T-helper 2 cell treated with Interferon-gamma antibody and Interleukin-4, amounts not matched to agents 5 μg/mL and 100 μg/mL, for 36 hours (primary cell): Measurements from ENCODE around the gene FGL2.
"Not testable (repeated sequence)": the region's sequence is repeated elsewhere in the genome, so short reads cannot be mapped to it uniquely, and the experiment has no call there.

Experiments
- DNase-seq: peaks from one replicate; pipeline ENCODE4 v3.0.0; 2021; ENCODE audit warnings: low spot score
- H3K27ac Mint-ChIP-seq: one replicate; pipeline ENCODE4 v1.8.0; 2021; ENCODE audit warnings: mild to moderate bottlenecking, mixed read lengths
- H3K27me3 Mint-ChIP-seq: one replicate; pipeline ENCODE4 v1.8.0; 2021; ENCODE audit warnings: low read depth, mixed read lengths
- H3K36me3 Mint-ChIP-seq: one replicate; pipeline ENCODE4 v1.8.0; 2021; ENCODE audit warnings: low read depth, mixed read lengths
- H3K4me1 Mint-ChIP-seq: one replicate; pipeline ENCODE4 v1.8.0; 2021; ENCODE audit warnings: low read depth, mixed read lengths
- H3K4me3 Mint-ChIP-seq: one replicate; pipeline ENCODE4 v1.8.0; 2022; ENCODE audit warnings: mild to moderate bottlenecking, moderate library complexity, mixed read lengths
- H3K9me3 Mint-ChIP-seq: one replicate; pipeline ENCODE4 v1.8.0; 2021; ENCODE audit warnings: mixed read lengths

FGL2 gene

GRCh38 chr7:77188731-77189437 lies 10.7 kb downstream of the FGL2 start:
- H3K27me3 Mint-ChIP-seq: no peaks in the 10 kb centered on the region
- peaks cover 23% of the 10 kb centered on the region for H3K4me1 Mint-ChIP-seq
- no peak overlapping the region for H3K27ac Mint-ChIP-seq
- H3K36me3 Mint-ChIP-seq: peaks cover 8% of the 10 kb centered on the region
- no peaks in the 10 kb centered on the region for H3K9me3 Mint-ChIP-seq
- DNase-seq: no peak
- H3K4me3 Mint-ChIP-seq: no peak overlapping the region

- Mint-ChIP-seq H3K27me3 (no peaks in the 10 kb centered on the region), H3K4me1 (peaks cover 11% of the 10 kb centered on the region), H3K9me3 (no peaks in the 10 kb centered on the region), H3K4me3 (no peak overlapping the region), H3K36me3 (peaks cover 4% of the 10 kb centered on the region), H3K27ac (no peak overlapping the region)
- DNase-seq: no peak
Observed at GRCh38 chr7:77185866-77186265, 13.8 kb downstream of the FGL2 start.

- no peak overlapping the region for H3K4me3 Mint-ChIP-seq
- no peak overlapping the region for H3K27ac Mint-ChIP-seq
- DNase-seq: no peak
- H3K4me1 Mint-ChIP-seq: peaks cover 12% of the 10 kb centered on the region
- peaks cover 4% of the 10 kb centered on the region for H3K36me3 Mint-ChIP-seq
- no peaks in the 10 kb centered on the region for H3K27me3 Mint-ChIP-seq
- no peaks in the 10 kb centered on the region for H3K9me3 Mint-ChIP-seq
Observed at GRCh38 chr7:77184990-77185389, 14.6 kb downstream of the FGL2 start.

GRCh38 chr7:77184463-77184862 lies 15.2 kb downstream of the FGL2 start:
- no peaks in the 10 kb centered on the region for H3K9me3 Mint-ChIP-seq
- H3K36me3 Mint-ChIP-seq: peaks cover 3% of the 10 kb centered on the region
- no peak overlapping the region for H3K27ac Mint-ChIP-seq
- peaks cover 10% of the 10 kb centered on the region for H3K4me1 Mint-ChIP-seq
- no peaks in the 10 kb centered on the region for H3K27me3 Mint-ChIP-seq
- no peak for DNase-seq
- H3K4me3 Mint-ChIP-seq: no peak overlapping the region

- Mint-ChIP-seq H3K4me3 (no peak overlapping the region), H3K9me3 (no peaks in the 10 kb centered on the region), H3K27ac (no peak overlapping the region), H3K36me3 (no peaks in the 10 kb centered on the region), H3K27me3 (no peaks in the 10 kb centered on the region), H3K4me1 (peaks cover 7% of the 10 kb centered on the region)
- no peak for DNase-seq
Observed at GRCh38 chr7:77182261-77182660, 17.4 kb downstream of the FGL2 start.

GRCh38 chr7:77181734-77182133 lies 17.9 kb downstream of the FGL2 start:
- Mint-ChIP-seq H3K9me3 (no peaks in the 10 kb centered on the region), H3K4me1 (peaks cover 7% of the 10 kb centered on the region), H3K27me3 (no peaks in the 10 kb centered on the region), H3K4me3 (no peak overlapping the region), H3K36me3 (no peaks in the 10 kb centered on the region), H3K27ac (no peak overlapping the region)
- no peak for DNase-seq

GRCh38 chr7:77181015-77181595 lies 18.5 kb downstream of the FGL2 start:
- DNase-seq: no peak
- Mint-ChIP-seq H3K4me3 (no peak overlapping the region), H3K4me1 (peaks cover 7% of the 10 kb centered on the region), H3K9me3 (no peaks in the 10 kb centered on the region), H3K36me3 (no peaks in the 10 kb centered on the region), H3K27ac (no peak overlapping the region), H3K27me3 (no peaks in the 10 kb centered on the region)

- not testable (repeated sequence) for H3K4me3 Mint-ChIP-seq, H3K27me3 Mint-ChIP-seq, H3K4me1 Mint-ChIP-seq, H3K36me3 Mint-ChIP-seq, DNase-seq, H3K9me3 Mint-ChIP-seq, H3K27ac Mint-ChIP-seq
Observed at GRCh38 chr7:77178024-77178423, 21.6 kb downstream of the FGL2 start.

- not testable (repeated sequence) for DNase-seq, H3K4me1 Mint-ChIP-seq, H3K4me3 Mint-ChIP-seq, H3K36me3 Mint-ChIP-seq, H3K27ac Mint-ChIP-seq, H3K9me3 Mint-ChIP-seq, H3K27me3 Mint-ChIP-seq
Observed at GRCh38 chr7:77177321-77177904, 22.2 kb downstream of the FGL2 start.

GRCh38 chr7:77175274-77175800 lies 24.3 kb downstream of the FGL2 start:
- not testable (repeated sequence) for H3K9me3 Mint-ChIP-seq, H3K27ac Mint-ChIP-seq, H3K36me3 Mint-ChIP-seq, DNase-seq, H3K4me1 Mint-ChIP-seq, H3K27me3 Mint-ChIP-seq, H3K4me3 Mint-ChIP-seq

GRCh38 chr7:77174418-77174817 lies 25.2 kb downstream of the FGL2 start:
- not testable (repeated sequence) for H3K4me3 Mint-ChIP-seq, H3K9me3 Mint-ChIP-seq, H3K36me3 Mint-ChIP-seq, DNase-seq, H3K27me3 Mint-ChIP-seq, H3K4me1 Mint-ChIP-seq, H3K27ac Mint-ChIP-seq

- not testable (repeated sequence) for H3K4me1 Mint-ChIP-seq, H3K27me3 Mint-ChIP-seq
Observed at GRCh38 chr7:77172437-77173172, 27.0 kb downstream of the FGL2 start.

GRCh38 chr7:77171073-77171472 lies 28.5 kb downstream of the FGL2 start:
- DNase-seq, H3K27ac Mint-ChIP-seq, H3K36me3 Mint-ChIP-seq, H3K9me3 Mint-ChIP-seq, H3K4me3 Mint-ChIP-seq, H3K4me1 Mint-ChIP-seq, H3K27me3 Mint-ChIP-seq: not testable (repeated sequence)

More at GRCh38 chr7:77172437-77173172, 27.0 kb downstream of the FGL2 start:
- H3K4me3 Mint-ChIP-seq, H3K27ac Mint-ChIP-seq, DNase-seq, H3K9me3 Mint-ChIP-seq, H3K36me3 Mint-ChIP-seq: not testable (repeated sequence)

- H3K9me3 Mint-ChIP-seq: peaks cover 4% of the 10 kb centered on the region
- peak overlapping the region; percentile 92 for H3K27ac Mint-ChIP-seq
- H3K4me1 Mint-ChIP-seq: peaks cover 27% of the 10 kb centered on the region
- H3K4me3 Mint-ChIP-seq: peak overlapping the region; percentile 73
- DNase-seq: peak; percentile 5
- peaks cover 6% of the 10 kb centered on the region for H3K36me3 Mint-ChIP-seq
- H3K27me3 Mint-ChIP-seq: no peaks in the 10 kb centered on the region
Observed at GRCh38 chr7:77157446-77157845, 42.2 kb downstream of the FGL2 start.
